OCI-LY3 (cell line): ENCODE data around the gene GOLGA6L25.
"Not testable (repeated sequence)": the region's sequence is repeated elsewhere in the genome, so short reads cannot be mapped to it uniquely, and the experiment has no call there.

ENCODE experiments used
- EZH2phosphoT487 ChIP-seq: fragments of 200-600 bp; shearing (Covaris generic); IDR thresholded peaks from 2 replicates; pipeline ENCODE4 v1.6.1; 2018; ENCODE audit warnings: antibody characterized with exemption, mixed run types, low read depth
- TF ChIP-seq, protein P1 (sequence below): fragments of 200-600, 300-600 bp; sonication (generic); IDR thresholded peaks from 2 replicates; pipeline ENCODE4 v1.5.1; 2014; ENCODE audit warnings: antibody characterized with exemption, low read length, low read depth

- TF ChIP-seq, protein P1, sequence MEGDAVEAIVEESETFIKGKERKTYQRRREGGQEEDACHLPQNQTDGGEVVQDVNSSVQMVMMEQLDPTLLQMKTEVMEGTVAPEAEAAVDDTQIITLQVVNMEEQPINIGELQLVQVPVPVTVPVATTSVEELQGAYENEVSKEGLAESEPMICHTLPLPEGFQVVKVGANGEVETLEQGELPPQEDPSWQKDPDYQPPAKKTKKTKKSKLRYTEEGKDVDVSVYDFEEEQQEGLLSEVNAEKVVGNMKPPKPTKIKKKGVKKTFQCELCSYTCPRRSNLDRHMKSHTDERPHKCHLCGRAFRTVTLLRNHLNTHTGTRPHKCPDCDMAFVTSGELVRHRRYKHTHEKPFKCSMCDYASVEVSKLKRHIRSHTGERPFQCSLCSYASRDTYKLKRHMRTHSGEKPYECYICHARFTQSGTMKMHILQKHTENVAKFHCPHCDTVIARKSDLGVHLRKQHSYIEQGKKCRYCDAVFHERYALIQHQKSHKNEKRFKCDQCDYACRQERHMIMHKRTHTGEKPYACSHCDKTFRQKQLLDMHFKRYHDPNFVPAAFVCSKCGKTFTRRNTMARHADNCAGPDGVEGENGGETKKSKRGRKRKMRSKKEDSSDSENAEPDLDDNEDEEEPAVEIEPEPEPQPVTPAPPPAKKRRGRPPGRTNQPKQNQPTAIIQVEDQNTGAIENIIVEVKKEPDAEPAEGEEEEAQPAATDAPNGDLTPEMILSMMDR: not testable (repeated sequence)
- TF ChIP-seq EZH2phosphoT487: not testable (repeated sequence)
Measured at GRCh38 chr15:28573351-28573750, 20.0 kb downstream of the GOLGA6L25 start.
